CMK (cell line): ENCODE measurements around the gene ZNF746.
"Not testable (repeated sequence)": the region's sequence is repeated elsewhere in the genome, so short reads cannot be mapped to it uniquely, and the experiment has no call there.

Experiments
- DNase-seq: peaks from one replicate; pipeline ENCODE4 v3.0.0-alpha.2; 2010; ENCODE audit warnings: low read depth

Gene ZNF746

GRCh38 chr7:149497467-149498261 is at the start of gene ZNF746:
Gene ZNF746, minus strand, starts transcription at chr7:149497809. Its CDS starts 273 bp downstream, at chr7:149497536.
- peak; percentile 30 for DNase-seq

- DNase-seq = no peak
Measured at GRCh38 chr7:149547126-149547525, 49.5 kb upstream of the ZNF746 start.

- no peak for DNase-seq
Measured at GRCh38 chr7:149546331-149546730, 48.7 kb upstream of the ZNF746 start.

- DNase-seq = no peak
Measured at GRCh38 chr7:149544028-149544427, 46.4 kb upstream of the ZNF746 start.

- no peak for DNase-seq
Measured at GRCh38 chr7:149532654-149533053, 35.0 kb upstream of the ZNF746 start.

GRCh38 chr7:149529136-149529718 is 31.6 kb upstream of the ZNF746 start:
- no peak for DNase-seq

- DNase-seq = no peak
Measured at GRCh38 chr7:149527414-149527813, 29.8 kb upstream of the ZNF746 start.

GRCh38 chr7:149525280-149525679 is 27.7 kb upstream of the ZNF746 start:
- DNase-seq = no peak

- DNase-seq = no peak
Measured at GRCh38 chr7:149524394-149524793, 26.8 kb upstream of the ZNF746 start.

GRCh38 chr7:149510248-149510647 is 12.6 kb upstream of the ZNF746 start:
- no peak for DNase-seq

- no peak for DNase-seq
Measured at GRCh38 chr7:149509774-149510173, 12.2 kb upstream of the ZNF746 start.

GRCh38 chr7:149505551-149505950 is 7.9 kb upstream of the ZNF746 start:
- no peak for DNase-seq

- no peak for DNase-seq
Measured at GRCh38 chr7:149501651-149502050, 4.0 kb upstream of the ZNF746 start.

- no peak for DNase-seq
Measured at GRCh38 chr7:149500910-149501309, 3.3 kb upstream of the ZNF746 start.

- no peak for DNase-seq
Measured at GRCh38 chr7:149500201-149500600, 2.6 kb upstream of the ZNF746 start.

GRCh38 chr7:149498811-149499210 is 1.2 kb upstream of the ZNF746 start:
- DNase-seq = no peak

GRCh38 chr7:149496642-149497391 is 792 bp downstream of the ZNF746 start:
- no peak for DNase-seq

GRCh38 chr7:149495785-149496641 is 1.6 kb downstream of the ZNF746 start:
- no peak for DNase-seq

- no peak for DNase-seq
Measured at GRCh38 chr7:149494738-149495368, 2.8 kb downstream of the ZNF746 start.

GRCh38 chr7:149493975-149494374 is 3.6 kb downstream of the ZNF746 start:
- DNase-seq = not testable (repeated sequence)

GRCh38 chr7:149493366-149493765 is 4.2 kb downstream of the ZNF746 start:
- DNase-seq = no peak
